HepG2 (cell line): ENCODE results near the gene KLHL11. TPM values are rescaled to one million over a fixed set of nuclear protein-coding genes. Genes with fewer than 3 reads are reported as not detected.
A peak's percentile ranks its signal among the peaks of the same experiment; 100 is the strongest.

ENCODE experiments used
- ATAC-seq: fragments of 200-7000 bp; cut with Tn5 transposase; 3 replicates; pipeline ENCODE4 v1.9.1; 2020; ENCODE audit warnings: mild to moderate bottlenecking, moderate library complexity
- BruUV-seq: library from RNA; stranded (reverse); fragments of 400-500 nt; replicated peaks from 2 replicates; lab custom pipeline; 2021; lab: Mats Ljungman, UMichigan
- CTCF ChIA-PET: fragments of 300-600 bp; formaldehyde crosslinking; extraction: SDS; loops from one replicate; lab custom pipeline; 2021; ENCODE audit warnings: low total read pairs, inconsistent platforms, low intra/inter-chr PET ratio; lab: Yijun Ruan, JAX
- POLR2A ChIA-PET: fragments of 350-600 bp; sonication (Branson Sonifier 250); formaldehyde crosslinking; loops from one replicate; lab custom pipeline; 2020; ENCODE audit warnings: antibody characterized with exemption, inconsistent platforms; lab: Yijun Ruan, JAX
- DNase-seq: peaks from one replicate; pipeline ENCODE4 v3.0.0-alpha.2; 2015; ENCODE audit warnings: low spot score
- FAIRE-seq: peaks from 3 replicates; lab custom pipeline; 2011; peaks lifted over from hg19 to GRCh38; lab: Jason Lieb, UNC
- H2AFZ ChIP-seq: one replicate; pipeline ENCODE4 v1.6.1; 2011; ENCODE audit warnings: low read length, inconsistent platforms
- H3K27ac ChIP-seq: fragments of 300-600 bp; 3 replicates; pipeline ENCODE4 v1.8.0; 2011; ENCODE audit warnings: mixed run types, mild to moderate bottlenecking, mixed read lengths, low read length, inconsistent platforms; ENCODE audit not compliant: insufficient read depth; ENCODE audit errors: extremely low read length
- H3K27me3 ChIP-seq, 2 experiments: fragments of 200-600 bp in 1 of 2; 2 replicates in 1 of 2; 3 replicates in 1 of 2; pipeline versions ENCODE4 v1.6.0 to v1.8.0; 2011; ENCODE audit warnings: low read length in 2 of 2, mild to moderate bottlenecking in 2 of 2, moderate library complexity in 2 of 2, inconsistent platforms in 1 of 2; ENCODE audit not compliant: insufficient read depth in 2 of 2, control insufficient read depth in 1 of 2
- H3K36me3 ChIP-seq, 2 experiments: fragments of 200-600 bp in 1 of 2; replicated peaks in 1 of 2; 2 replicates in 1 of 2; 3 replicates in 1 of 2; pipeline versions ENCODE4 v1.5.1 to v1.8.0; 2011; ENCODE audit warnings: low read length in 2 of 2, inconsistent platforms in 1 of 2; ENCODE audit not compliant: insufficient read depth in 2 of 2, control insufficient read depth in 1 of 2
- H3K4me1 ChIP-seq: 2 replicates; pipeline ENCODE4 v1.5.1; 2012; ENCODE audit warnings: low read length, inconsistent platforms; ENCODE audit not compliant: insufficient read depth
- H3K4me2 ChIP-seq: 2 replicates; pipeline ENCODE4 v1.6.0; 2011; ENCODE audit warnings: low read depth, low read length, inconsistent platforms
- H3K4me3 ChIP-seq, 3 experiments: fragments of 200-600 bp in 1 of 3; sonication (generic), shearing (Covaris generic) in 1 of 3; replicated peaks in 1 of 3; 2 replicates each; pipeline ENCODE4 v1.5.1; 2011 to 2016; ENCODE audit warnings: low read length in 3 of 3, inconsistent platforms in 2 of 3, low read depth in 2 of 3, mild to moderate bottlenecking in 2 of 3, control low read depth in 1 of 3, mixed read lengths in 1 of 3; ENCODE audit not compliant: insufficient read depth in 1 of 3
- H3K79me2 ChIP-seq: one replicate; pipeline ENCODE4 v1.6.1; 2011; ENCODE audit warnings: low read length, inconsistent platforms; ENCODE audit not compliant: insufficient read depth
- H3K9ac ChIP-seq: 2 replicates; pipeline ENCODE4 v1.6.0; 2011; ENCODE audit warnings: mild to moderate bottlenecking, low read depth, low read length, inconsistent platforms; ENCODE audit not compliant: insufficient read depth
- H3K9me3 ChIP-seq: 2 replicates; pipeline ENCODE4 v1.5.1; 2012; ENCODE audit warnings: mild to moderate bottlenecking, low read length
- H4K20me1 ChIP-seq: 2 replicates; pipeline ENCODE4 v1.6.0; 2011; ENCODE audit warnings: inconsistent platforms, mild to moderate bottlenecking, low read length, moderate library complexity; ENCODE audit not compliant: insufficient read depth
- AHDC1 ChIP-seq: sonication (generic); formaldehyde crosslinking; IDR thresholded peaks from 2 replicates; pipeline ENCODE4 v1.5.1; 2020; ENCODE audit warnings: mild to moderate bottlenecking, missing genetic modification reagents, borderline replicate concordance
- JARID2 ChIP-seq: sonication (generic); formaldehyde crosslinking; IDR thresholded peaks from 2 replicates; pipeline ENCODE4 v1.8.1; 2023; ENCODE audit warnings: missing genetic modification reagents, inconsistent platforms; ENCODE audit not compliant: insufficient replicate concordance
- KMT2A ChIP-seq: sonication (generic); formaldehyde crosslinking; IDR thresholded peaks from 2 replicates; pipeline ENCODE4 v1.4.0; 2020; ENCODE audit warnings: missing genetic modification reagents
- PCBP2 ChIP-seq: fragments of 200-400 bp; formaldehyde crosslinking; optimal IDR thresholded peaks from 2 replicates; pipeline ENCODE3; 2018; ENCODE audit warnings: low read length, low read depth; ENCODE audit not compliant: poor library complexity, severe bottlenecking
- SMC3 ChIP-seq: IDR thresholded peaks from 2 replicates; pipeline ENCODE4 v1.6.1; 2011; ENCODE audit warnings: low read length, improper control_type of control experiment
- ZBTB37 ChIP-seq: sonication (generic); formaldehyde crosslinking; IDR thresholded peaks from 2 replicates; pipeline ENCODE4 v1.4.0; 2020; ENCODE audit warnings: mild to moderate bottlenecking, missing genetic modification reagents
- ZFP62 ChIP-seq: sonication (generic); formaldehyde crosslinking; IDR thresholded peaks from 2 replicates; pipeline ENCODE4 v1.4.0; 2020; ENCODE audit warnings: missing genetic modification reagents
- ZNF101 ChIP-seq: sonication (generic); formaldehyde crosslinking; IDR thresholded peaks from 2 replicates; pipeline ENCODE4 v1.4.0; 2020; ENCODE audit warnings: mild to moderate bottlenecking, low read depth, missing genetic modification reagents, borderline replicate concordance
- ZNF510 ChIP-seq: sonication (generic); formaldehyde crosslinking; IDR thresholded peaks from 2 replicates; pipeline ENCODE4 v1.4.0; 2020; ENCODE audit warnings: low read depth, mild to moderate bottlenecking, missing genetic modification reagents
- WGBS: methylation state at CpG from one replicate; pipeline ENCODE4 v1.1.6; 2017; ENCODE audit warnings: low lambda C conversion rate; 5-methylcytosine and 5-hydroxymethylcytosine counted together
- in situ Hi-C: cut with HindIII; loops from 2 replicates; pipeline ENCODE4 v1.10.0; 2017; ENCODE audit warnings: low pct_unique_long_range_greater_than_20kb; ENCODE audit not compliant: extremely low pct_ligation_motif_present
- intact Hi-C: fragments of 100-400 bp; cut with micrococcal nuclease; formaldehyde crosslinking; loops from one replicate; pipeline ENCODE4 v1.10.0; 2022; ENCODE audit not compliant: unreplicated experiment
- polyA plus RNA-seq, 8 experiments: library from polyadenylated mRNA; depleted of rRNA in 3 of 8; stranded (reverse) in 7 of 8; unstranded in 1 of 8; fragments of >200 nt; fragmentation: Illumina TruSeq in 4 of 8; extraction: Trizol in 4 of 8; gene quantifications; 2 replicates each; pipeline versions ENCODE4 v1.2.1 to v1.2.3, GENCODE V29; 2011 to 2016; ENCODE audit warnings: low read depth in 4 of 8, missing spikeins in 1 of 8, mixed read lengths in 1 of 8; ENCODE audit not compliant: insufficient read depth in 1 of 8
- total RNA-seq, 5 experiments: library from RNA; depleted of rRNA; stranded (reverse); fragments of >200 nt; fragmentation: Illumina TruSeq; extraction: Trizol; gene quantifications; 2 replicates each; pipeline ENCODE4 v1.2.3, GENCODE V29; 2016; ENCODE audit warnings: low read depth in 1 of 5
- TF ChIP-seq, protein P1 (sequence below): IDR thresholded peaks from 2 replicates; pipeline ENCODE4 v1.6.1; 2016
- TF ChIP-seq, protein P2 (sequence below): sonication (generic); formaldehyde crosslinking; IDR thresholded peaks from 2 replicates; pipeline ENCODE4 v1.8.0; 2022; ENCODE audit warnings: mild to moderate bottlenecking, missing genetic modification reagents, borderline replicate concordance

The KLHL11 gene
- total and polyA plus RNA-seq, 2 of the 13 experiments (the other 11 are each of a cell fraction or from before 2014, with no cell fraction given): 7.7 to 27.5 TPM

- no peak for FAIRE-seq
- Histone ChIP-seq H3K9ac (peak overlapping the region; percentile 88), H3K27ac (peak overlapping the region; percentile 82), H3K36me3 (peaks cover 3 to 8% of the 10 kb centered on the region in 2 experiments; a peak in 1 of 5 replicates), H4K20me1 (no peaks in the 10 kb centered on the region), H3K79me2 (peaks cover 39% of the 10 kb centered on the region), H3K9me3 (no peaks in the 10 kb centered on the region), H3K27me3 (no peaks in the 10 kb centered on the region; a peak in 1 of 5 replicates), H3K4me2 (peak overlapping the region; percentile 94), H3K4me3 (peak overlapping the region; percentile 83 to 88 (median 87)), H2AFZ (no peak overlapping the region), H3K4me1 (peaks cover 56% of the 10 kb centered on the region)
- POLR2A ChIA-PET: interaction anchor here (0.7 to 3.9 kb wide), 21 partner anchors 9 to 192 kb away, joined by 3 to 22 read pairs (median 9); partner anchors contain the start of genes ACLY, EIF1, HAP1 and JUP
- in situ Hi-C loops (no loop called here), intact Hi-C loops (loop anchor here (5.0 to 10.0 kb wide), 2 partner anchors 54 to 146 kb away; partner anchors contain the start of gene KLHL11)
- peak; percentile 26 for ATAC-seq
- no peak for DNase-seq
- CTCF ChIA-PET: interaction anchor here (0.9 to 2.6 kb wide), 2 partner anchors 24 to 73 kb away, joined by 3 to 14 read pairs; partner anchors contain the start of gene JUP
- no TSS peak for BruUV-seq
- 4% methylated on average over 48 of the region's 58 CpGs for WGBS
- TF ChIP-seq, protein P1, sequence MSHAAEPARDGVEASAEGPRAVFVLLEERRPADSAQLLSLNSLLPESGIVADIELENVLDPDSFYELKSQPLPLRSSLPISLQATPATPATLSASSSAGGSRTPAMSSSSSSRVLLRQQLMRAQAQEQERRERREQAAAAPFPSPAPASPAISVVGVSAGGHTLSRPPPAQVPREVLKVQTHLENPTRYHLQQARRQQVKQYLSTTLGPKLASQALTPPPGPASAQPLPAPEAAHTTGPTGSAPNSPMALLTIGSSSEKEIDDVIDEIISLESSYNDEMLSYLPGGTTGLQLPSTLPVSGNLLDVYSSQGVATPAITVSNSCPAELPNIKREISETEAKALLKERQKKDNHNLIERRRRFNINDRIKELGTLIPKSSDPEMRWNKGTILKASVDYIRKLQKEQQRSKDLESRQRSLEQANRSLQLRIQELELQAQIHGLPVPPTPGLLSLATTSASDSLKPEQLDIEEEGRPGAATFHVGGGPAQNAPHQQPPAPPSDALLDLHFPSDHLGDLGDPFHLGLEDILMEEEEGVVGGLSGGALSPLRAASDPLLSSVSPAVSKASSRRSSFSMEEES (CRISPR knock-in tag): no peak
- TF ChIP-seq ZBTB37 (CRISPR knock-in tag) (no peak), ZNF101 (CRISPR knock-in tag) (no peak), KMT2A (CRISPR knock-in tag) (0 out of 2 replicates have a peak, but pooled peaks have one; percentile 31), ZNF510 (CRISPR knock-in tag) (no peak), JARID2 (peak; percentile 91), SMC3 (no peak), PCBP2 (no peak), AHDC1 (CRISPR knock-in tag) (no peak), ZFP62 (CRISPR knock-in tag) (no peak)
- TF ChIP-seq, protein P2, sequence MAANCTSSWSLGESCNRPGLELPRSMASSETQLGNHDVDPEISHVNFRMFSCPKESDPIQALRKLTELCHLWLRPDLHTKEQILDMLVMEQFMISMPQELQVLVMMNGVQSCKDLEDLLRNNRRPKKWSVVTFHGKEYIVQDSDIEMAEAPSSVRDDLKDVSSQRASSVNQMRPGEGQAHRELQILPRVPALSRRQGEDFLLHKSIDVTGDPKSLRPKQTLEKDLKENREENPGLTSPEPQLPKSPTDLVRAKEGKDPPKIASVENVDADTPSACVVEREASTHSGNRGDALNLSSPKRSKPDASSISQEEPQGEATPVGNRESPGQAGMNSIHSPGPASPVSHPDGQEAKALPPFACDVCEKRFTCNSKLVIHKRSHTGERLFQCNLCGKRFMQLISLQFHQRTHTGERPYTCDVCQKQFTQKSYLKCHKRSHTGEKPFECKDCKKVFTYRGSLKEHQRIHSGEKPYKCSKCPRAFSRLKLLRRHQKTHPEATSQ: no peak
These were observed 54.3 kb downstream of the KLHL11 start for GRCh38 chr17:41810659-41811548.
